Mucosa of gallbladder (tissue), 1 donor: Measurements from ENCODE around the gene VWF. TPM values are rescaled to one million over a fixed set of nuclear protein-coding genes. Genes with fewer than 3 reads are reported as not detected.
"Not testable (repeated sequence)": the region's sequence is repeated elsewhere in the genome, so short reads cannot be mapped to it uniquely, and the experiment has no call there.

Experiments used
- DNase-seq: peaks from one replicate; pipeline ENCODE4 v3.0.0-alpha.2; 2020; ENCODE audit warnings: low spot score
- total RNA-seq: library from RNA; stranded (reverse); gene quantifications from one replicate; pipeline ENCODE4 v1.2.1, GENCODE V29; 2021
- donor health status: DM: no; HTN: no; CAD: no.

VWF gene
- total RNA-seq, 1 donor from 2014 or later = 97.3 TPM

GRCh38 chr12:6104842-6105241 is 19.6 kb downstream of the VWF start:
- DNase-seq = no peak

DNA sequence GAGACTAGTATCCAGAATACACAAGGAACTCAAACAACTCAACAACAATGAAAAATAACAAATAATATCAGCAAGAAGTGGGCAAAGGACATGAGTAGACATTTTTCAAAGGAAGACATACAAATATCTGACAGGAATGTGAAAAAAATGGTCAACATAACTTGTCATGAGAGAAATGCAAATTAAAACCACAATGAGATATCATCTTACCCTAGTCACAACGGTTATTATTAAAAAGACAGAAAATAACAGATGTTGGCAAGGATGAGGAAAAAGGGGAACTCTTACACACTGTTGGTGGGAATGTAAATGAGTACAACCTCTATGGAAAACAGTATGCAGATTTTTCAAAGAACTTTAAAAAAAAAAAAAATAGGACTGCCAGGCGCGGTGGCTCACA is 20.4 kb downstream of the VWF start:
- DNase-seq = no peak

DNA sequence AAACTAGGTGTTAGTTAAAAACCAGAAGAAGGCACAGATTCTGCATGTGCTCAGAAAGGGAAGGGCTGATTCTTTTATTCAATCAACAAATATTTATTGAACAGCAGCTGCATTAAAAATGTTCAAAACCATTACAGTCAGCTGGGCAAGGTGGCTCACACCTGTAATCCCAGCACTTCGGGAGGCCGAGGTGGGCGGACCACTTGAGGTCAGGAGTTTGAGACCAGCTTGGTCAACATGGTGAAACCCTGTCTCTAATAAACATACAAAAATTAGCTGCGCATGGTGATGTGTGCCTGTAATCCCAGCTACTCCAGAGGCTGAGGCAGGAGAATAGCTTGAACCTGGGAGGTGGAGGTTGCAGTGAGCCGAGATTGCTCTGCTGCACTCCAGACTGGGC is 22.4 kb downstream of the VWF start:
- DNase-seq = not testable (repeated sequence)

DNA sequence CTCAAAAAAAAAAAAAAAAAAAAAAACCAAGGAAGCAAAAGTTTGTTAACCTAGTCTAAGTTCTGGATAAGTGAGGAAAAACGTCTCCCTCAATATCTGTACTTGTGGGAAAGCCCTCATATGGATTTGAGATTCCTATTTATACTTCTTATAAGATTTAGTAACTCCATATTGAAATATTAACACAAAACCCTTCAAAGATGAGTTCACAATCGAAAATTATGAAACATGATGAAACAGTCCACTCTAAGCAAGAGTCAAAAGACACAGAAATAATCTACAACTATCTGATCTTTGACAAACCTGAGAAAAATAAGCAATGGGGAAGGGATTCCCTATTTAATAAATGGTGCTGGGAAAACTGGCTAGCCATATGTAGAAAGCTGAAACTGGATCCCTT is 25.2 kb downstream of the VWF start:
- DNase-seq = no peak

DNA sequence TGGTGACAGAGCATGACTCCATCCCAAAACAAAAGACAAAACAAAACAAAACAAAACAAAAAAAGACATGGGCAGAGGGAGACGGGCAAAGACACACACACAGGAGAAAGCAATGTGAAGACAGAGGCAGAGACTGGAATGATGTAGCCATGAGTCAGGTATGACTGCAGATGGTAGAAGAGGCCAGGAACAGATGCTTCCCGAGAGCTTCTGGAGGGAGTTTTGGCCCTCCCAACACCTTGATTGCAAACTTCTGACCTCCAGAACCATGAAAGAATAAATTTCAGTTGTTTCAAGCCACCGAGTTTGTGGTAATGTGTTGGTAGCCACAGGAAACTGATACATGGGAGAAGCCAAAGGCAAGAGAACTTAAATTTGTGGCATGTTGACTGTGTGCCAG is 27.1 kb downstream of the VWF start:
- DNase-seq = no peak

DNA sequence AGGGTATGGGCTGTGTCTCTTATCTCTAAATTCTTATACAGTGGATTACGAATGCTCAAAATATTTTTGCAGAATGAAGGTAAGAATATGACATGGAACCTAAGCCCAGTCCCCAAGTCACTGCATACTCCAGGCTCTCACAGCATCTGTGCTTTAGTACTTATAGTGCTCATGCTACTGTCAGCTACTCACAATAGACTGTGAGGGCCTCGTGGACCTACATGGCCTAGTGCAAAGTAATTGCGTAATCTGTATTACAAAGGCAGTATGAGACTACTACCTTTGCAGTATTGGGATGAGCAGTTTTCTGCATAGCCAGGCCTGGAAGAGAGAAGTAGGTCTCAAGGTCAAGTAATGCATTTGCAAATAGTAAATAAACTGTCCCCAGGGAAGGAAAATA is 27.9 kb downstream of the VWF start:
- DNase-seq = no peak

GRCh38 chr12:6095269-6095668 is 29.2 kb downstream of the VWF start:
- no peak for DNase-seq

DNA sequence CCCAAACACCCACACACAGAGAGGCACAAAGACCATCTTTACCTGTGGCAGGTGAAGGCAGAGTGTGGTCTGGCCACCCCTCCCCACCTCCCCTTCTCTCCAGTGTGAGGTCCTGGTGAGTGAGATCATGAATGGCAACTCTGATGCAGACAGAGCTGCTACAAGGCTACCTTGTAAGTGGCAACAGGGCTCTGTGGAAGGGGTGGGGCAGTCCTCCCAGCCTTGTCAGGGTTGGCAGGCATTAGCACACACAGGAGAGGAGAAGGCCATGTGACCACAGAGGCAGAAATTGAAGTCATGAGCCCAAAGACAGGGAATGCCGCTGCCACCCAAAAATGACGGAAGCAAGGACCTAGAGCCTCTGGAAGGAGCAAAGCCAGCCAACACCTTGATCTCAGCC is 30.7 kb downstream of the VWF start:
- DNase-seq = no peak

- DNase-seq = peak; percentile 80
Observed at GRCh38 chr12:6092784-6093722, 31.4 kb downstream of the VWF start.

GRCh38 chr12:6091786-6092566 is 32.5 kb downstream of the VWF start:
- no peak for DNase-seq

GRCh38 chr12:6090803-6091202 is 33.7 kb downstream of the VWF start:
- DNase-seq = peak; percentile 48

DNA sequence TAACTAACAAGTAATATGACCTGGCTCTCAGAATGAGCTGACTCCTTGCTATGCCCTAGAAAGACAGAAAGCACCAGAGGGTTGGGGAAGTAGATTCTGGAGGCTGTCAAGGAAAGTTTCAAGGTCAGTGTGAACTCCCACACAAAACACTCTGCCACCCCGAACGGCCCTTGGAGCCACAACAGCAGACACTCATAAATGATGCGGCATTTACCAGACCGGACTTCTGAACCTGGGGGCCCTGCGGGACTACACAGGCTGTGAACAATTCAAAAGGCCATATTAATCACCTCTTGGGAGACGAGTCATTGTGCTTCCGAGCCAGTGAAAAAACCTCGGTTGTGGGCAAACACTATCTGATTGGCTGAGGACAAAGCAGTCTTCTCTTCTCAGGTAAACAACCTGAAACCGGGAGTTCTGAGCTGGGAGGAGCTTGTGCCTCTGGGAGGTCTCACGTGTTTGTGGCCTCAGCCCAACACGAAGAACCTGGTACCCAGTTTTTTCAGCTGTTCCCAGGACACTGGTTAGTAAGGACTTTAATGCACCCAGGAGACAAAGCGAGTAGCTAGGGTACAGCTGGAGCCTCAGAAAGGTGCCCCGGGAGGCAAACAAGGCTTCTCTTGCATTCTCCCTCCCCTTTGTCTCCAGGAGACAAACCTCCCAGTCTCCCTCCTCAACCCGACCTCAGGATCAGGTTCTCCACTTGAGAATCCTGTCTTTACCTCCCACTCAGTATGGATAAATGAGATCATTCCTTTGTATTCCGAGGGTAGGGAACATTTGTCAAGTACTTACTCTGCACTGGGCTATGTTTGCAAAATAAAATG is 35.3 kb downstream of the VWF start:
- peak; percentile 44 for DNase-seq

DNA sequence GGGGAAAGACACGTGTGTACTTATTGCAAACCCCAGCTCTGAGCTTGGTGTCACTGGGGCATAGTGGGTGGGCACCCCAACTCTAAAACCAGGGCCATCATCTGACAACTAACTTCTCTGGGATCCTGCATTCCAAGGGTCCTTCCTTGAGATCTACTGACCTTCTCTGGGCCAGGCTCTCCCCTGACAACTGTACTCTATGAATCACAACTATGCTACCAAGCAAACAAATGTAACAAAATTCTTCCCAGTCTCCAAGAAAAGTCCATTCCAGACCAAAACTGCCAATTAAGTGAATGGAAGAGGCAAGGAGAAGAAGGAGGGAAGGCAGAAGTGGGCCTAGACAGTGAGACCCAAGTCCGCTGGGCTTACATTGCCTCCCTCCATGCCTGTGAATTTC is 38.2 kb downstream of the VWF start:
- DNase-seq = no peak

- no peak for DNase-seq
Observed at GRCh38 chr12:6085841-6086240, 38.6 kb downstream of the VWF start.

DNA sequence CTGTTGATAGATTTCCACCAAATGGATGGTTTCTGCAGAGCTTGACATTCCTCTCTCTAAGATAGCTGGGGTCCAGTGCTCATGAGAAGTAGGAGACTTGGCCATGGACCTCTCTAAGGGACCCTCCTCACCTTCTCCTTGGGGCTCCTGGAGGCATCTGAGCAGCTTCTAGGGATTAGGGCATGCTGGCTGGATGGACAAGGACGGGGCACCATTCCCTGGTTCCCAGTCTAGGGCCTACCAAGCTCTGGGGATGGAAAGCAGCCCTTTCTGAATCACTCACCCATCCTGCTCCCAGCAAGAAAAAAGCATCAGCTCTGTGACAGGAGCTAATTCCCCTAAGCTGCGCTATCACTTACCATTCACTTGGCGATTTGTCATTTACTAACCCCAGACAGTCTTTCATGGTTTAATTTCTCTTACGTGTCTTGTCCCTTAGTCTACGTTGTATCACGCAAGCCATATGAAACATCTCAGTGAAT is 39.5 kb downstream of the VWF start:
- no peak for DNase-seq

- peak; percentile 47 for DNase-seq
Observed at GRCh38 chr12:6084261-6084968, 40.1 kb downstream of the VWF start.

DNA sequence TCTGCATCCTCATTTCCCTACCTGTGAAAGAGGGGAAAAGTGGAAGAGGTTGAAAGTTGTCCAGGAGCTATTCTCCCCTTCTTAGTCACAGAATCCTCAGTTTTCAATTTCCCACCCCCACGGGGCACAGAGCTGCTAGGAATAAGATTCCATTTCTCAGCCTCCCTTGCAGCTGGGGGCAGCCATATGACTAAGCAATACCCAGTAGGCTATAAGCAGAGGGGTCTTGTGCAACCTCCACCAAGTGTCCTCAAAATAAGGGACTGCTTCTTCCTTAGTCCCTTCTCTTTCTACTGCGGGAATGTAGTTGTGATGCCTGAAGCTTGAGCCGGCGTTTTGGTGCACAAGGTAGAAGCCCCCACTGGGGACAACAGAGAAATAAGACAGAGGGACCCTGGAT is 40.9 kb downstream of the VWF start:
- DNase-seq = no peak

- DNase-seq = no peak
Observed at GRCh38 chr12:6082613-6083012, 41.9 kb downstream of the VWF start.

DNA sequence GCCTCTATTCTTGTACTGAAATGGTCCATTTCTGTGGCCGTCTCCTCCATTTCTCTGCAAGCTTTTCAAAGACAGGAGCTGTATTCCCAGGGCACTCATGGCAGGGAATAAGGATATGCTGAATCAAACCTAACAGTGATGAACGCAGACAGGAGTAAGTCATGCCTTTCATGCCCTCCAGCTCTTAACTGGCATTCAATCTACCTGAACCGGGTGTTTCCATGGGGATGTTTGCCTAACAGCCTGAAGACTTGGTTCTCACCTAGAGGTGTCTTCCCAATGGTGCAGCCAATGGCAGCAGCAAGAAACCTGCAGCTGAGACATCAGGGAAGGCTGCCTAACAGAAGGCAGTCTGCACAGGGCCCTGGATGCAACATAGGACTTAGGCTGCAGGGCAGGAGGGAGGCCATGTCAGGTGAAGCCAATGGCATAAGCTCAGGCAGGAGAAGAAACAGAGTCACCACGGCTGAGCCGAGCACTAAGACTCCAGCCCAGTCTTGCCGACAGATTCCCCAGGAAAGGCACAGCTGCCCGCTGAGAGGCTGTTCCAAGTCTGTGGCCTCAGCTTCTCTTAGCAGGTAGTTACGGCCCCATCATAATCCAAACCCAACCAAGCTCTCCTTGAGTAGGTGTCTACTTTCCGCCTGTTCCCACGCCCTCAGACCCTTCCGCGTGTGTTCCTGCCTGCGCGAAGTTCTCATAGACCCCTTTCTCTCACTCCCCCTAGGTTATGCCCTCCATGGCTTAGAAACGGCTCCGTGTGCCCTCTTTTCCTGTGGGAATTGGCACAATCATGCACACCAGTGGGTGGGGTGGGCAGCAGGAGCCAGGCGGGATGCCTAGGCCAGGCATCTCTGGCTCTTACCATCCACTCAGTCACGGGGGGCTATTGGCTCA is 44.1 kb downstream of the VWF start:
- DNase-seq = no peak

DNA sequence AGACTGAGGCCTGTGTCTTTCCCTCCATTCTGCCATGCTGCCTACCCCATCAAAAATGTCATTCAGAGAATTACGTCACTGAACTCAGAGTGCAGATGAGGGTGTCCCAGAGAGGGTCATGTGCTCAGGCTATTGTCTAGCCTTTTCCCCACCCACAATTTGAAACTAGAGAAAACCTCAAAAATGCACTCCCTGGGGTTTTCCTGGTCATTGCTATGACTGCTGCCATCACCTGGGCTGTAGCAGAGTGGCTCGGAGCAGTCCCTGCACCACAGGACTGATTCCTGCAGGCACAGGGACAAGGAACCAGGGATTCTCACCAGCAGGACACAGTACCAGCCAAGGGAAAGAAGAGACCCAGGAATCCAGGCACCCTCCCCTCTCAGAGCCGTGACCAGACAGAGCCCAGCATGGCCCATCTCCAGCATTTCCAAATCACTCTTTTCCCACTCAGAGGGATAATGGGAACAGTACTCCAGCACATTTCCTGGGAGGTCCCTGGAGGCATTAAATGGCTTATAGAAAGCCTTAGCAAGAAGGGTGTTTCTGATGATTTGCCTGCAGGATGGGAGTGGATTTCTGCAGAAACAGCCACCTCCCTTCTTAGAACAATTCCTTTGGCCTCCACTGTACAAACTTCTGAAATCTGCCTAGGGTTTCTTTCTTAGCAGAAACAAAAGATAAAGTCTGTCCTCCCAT is 45.9 kb downstream of the VWF start:
- DNase-seq = no peak
